ENCODE results near the gene DENND1A. TPM values are rescaled to one million over a fixed set of nuclear protein-coding genes. Genes with fewer than 3 reads are reported as not detected.

Gene DENND1A
- total and polyA plus RNA-seq, 4 donors, result 13.4 to 30.5 (median 28.3) TPM

DNA sequence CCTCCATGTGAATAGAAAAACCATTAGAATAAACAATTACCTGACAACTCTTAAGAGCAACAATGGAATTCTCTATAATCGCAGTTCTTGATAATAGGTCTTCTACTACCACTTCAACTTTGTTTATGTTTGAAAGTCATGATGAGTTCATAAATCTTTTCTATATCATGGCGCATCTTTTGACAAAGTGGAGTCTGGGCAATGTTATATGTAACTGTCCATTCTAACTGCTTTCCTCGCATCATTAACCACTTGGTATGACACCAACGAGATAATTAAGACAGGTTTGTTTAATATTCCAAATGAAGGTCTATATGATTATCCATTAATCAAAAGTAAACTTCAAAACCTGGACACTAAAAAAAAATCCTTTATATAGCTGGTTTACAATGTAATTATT is 272.0 kb downstream of the DENND1A start:
- Histone ChIP-seq H3K36me3 (ENCODE audit: control insufficient read depth, insufficient read depth, low read length) (no peaks in the 10 kb centered on the region), H3K9me3 (ENCODE audit: control insufficient read depth, insufficient read depth, low read length) (peaks cover 3% of the 10 kb centered on the region), H3K27me3 (ENCODE audit: control insufficient read depth, insufficient read depth, low read length) (no peaks in the 10 kb centered on the region), H3K27ac (ENCODE audit: low read depth, low read length) (no peak overlapping the region), H3K4me1 (ENCODE audit: control insufficient read depth, insufficient read depth, low read length) (no peaks in the 10 kb centered on the region), H3K4me3 (ENCODE audit: low read depth, low read length) (no peak overlapping the region)
- no peak for DNase-seq (ENCODE audit: low read depth in 4 of 6, low spot score in 6 of 6)
- WGBS (ENCODE audit: insufficient coverage), result no CpG with 5 or more reads among the region's 4 CpGs

DNA sequence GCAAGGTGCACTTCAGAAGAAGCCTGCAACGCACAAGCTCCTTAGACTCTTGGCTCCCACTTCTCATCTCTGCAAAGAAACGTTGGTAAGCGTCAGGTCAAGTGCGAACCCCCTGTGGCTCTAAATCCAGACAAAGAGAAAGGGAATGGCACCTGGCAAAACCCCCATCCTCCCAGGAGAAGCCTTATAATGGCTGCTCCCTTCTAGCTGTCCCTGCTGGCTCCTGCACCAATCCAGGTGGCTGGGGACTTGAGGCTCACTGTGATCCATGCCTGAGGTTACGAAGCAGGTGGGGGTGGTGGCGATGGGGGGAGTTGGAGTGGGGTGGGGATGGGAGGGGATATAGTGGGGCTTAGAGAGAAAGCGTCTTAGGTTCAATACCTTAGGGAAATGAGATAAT is 272.8 kb downstream of the DENND1A start:
- Histone ChIP-seq H3K4me1 (ENCODE audit: control insufficient read depth, insufficient read depth, low read length) (no peaks in the 10 kb centered on the region), H3K27me3 (ENCODE audit: control insufficient read depth, insufficient read depth, low read length) (no peaks in the 10 kb centered on the region), H3K4me3 (ENCODE audit: low read depth, low read length) (no peak overlapping the region), H3K36me3 (ENCODE audit: control insufficient read depth, insufficient read depth, low read length) (no peaks in the 10 kb centered on the region), H3K27ac (ENCODE audit: low read depth, low read length) (no peak overlapping the region), H3K9me3 (ENCODE audit: control insufficient read depth, insufficient read depth, low read length) (peaks cover 2% of the 10 kb centered on the region)
- DNase-seq (ENCODE audit: low read depth in 4 of 6, low spot score in 6 of 6), result no peak
- WGBS (ENCODE audit: insufficient coverage), result 57% methylated on average over 3 of the region's 7 CpGs

DNA sequence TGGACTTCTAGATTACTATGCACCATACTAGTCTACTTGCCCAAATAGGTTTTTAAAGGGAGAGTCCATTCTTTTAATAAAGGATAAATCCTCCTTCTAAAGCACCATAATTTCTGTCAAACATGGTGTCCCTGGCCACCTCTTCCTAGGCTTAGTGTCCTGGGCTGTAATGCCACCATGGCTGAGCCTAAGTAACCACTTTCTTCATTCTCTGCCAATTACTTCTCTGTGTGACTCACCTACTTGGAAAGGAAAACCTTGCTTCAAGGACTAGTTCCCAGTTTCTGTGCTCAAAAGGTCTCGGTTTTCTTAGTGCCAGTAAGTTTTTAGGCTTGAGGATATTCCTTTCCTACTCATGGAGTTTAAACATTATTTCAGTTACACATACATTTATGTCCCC is 273.4 kb downstream of the DENND1A start:
- Histone ChIP-seq H3K9me3 (ENCODE audit: control insufficient read depth, insufficient read depth, low read length) (no peaks in the 10 kb centered on the region), H3K4me3 (ENCODE audit: low read depth, low read length) (no peak overlapping the region), H3K36me3 (ENCODE audit: control insufficient read depth, insufficient read depth, low read length) (no peaks in the 10 kb centered on the region), H3K27me3 (ENCODE audit: control insufficient read depth, insufficient read depth, low read length) (no peaks in the 10 kb centered on the region), H3K27ac (ENCODE audit: low read depth, low read length) (no peak overlapping the region), H3K4me1 (ENCODE audit: control insufficient read depth, insufficient read depth, low read length) (no peaks in the 10 kb centered on the region)
- DNase-seq (ENCODE audit: low read depth in 4 of 6, low spot score in 6 of 6), result no peak
- no CpG with 5 or more reads among the region's 1 CpG for WGBS (ENCODE audit: insufficient coverage)

DNA sequence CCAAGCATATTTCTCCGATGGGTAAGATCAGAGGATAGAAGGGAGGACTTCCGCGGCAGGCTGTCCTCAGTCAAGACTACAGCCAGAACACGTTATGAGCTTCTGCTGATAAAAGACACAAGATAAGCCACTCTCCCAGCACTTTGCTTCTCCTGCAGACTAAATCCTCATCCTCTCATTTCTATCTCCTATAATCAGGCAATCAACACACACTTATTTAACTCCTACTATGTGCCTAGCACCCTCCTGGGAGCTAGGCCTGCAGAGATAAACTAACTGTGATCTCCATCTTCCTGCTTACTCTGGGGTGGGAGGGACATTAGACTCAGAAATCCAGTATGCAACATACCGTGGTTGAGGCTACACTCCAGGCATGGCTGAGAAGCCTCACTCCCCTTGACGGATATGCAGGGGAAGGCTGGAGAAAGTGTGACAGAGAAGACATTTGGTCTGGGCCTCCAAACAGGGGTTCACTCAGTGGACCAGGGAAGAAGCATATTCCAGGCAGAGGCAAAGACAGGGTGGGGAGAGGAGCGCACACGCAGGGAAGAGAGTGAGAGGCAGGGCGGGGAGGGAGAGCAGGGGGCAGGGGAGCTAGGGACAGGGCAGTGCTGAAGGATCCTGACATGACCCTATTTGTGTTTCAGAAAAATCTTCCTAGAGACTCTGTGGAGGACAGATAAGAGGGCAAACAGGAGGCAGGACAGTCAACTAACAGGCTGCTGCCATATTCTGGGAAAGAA is 274.1 kb downstream of the DENND1A start:
- DNase-seq (ENCODE audit: low read depth in 4 of 6, low spot score in 6 of 6), result no peak
- 94% methylated on average over 9 of the region's 9 CpGs for WGBS (ENCODE audit: insufficient coverage)
- Histone ChIP-seq H3K27ac (ENCODE audit: low read depth, low read length) (no peak overlapping the region), H3K4me3 (ENCODE audit: low read depth, low read length) (no peak overlapping the region), H3K4me1 (ENCODE audit: control insufficient read depth, insufficient read depth, low read length) (no peaks in the 10 kb centered on the region), H3K36me3 (ENCODE audit: control insufficient read depth, insufficient read depth, low read length) (no peaks in the 10 kb centered on the region), H3K9me3 (ENCODE audit: control insufficient read depth, insufficient read depth, low read length) (no peaks in the 10 kb centered on the region), H3K27me3 (ENCODE audit: control insufficient read depth, insufficient read depth, low read length) (no peaks in the 10 kb centered on the region)

DNA sequence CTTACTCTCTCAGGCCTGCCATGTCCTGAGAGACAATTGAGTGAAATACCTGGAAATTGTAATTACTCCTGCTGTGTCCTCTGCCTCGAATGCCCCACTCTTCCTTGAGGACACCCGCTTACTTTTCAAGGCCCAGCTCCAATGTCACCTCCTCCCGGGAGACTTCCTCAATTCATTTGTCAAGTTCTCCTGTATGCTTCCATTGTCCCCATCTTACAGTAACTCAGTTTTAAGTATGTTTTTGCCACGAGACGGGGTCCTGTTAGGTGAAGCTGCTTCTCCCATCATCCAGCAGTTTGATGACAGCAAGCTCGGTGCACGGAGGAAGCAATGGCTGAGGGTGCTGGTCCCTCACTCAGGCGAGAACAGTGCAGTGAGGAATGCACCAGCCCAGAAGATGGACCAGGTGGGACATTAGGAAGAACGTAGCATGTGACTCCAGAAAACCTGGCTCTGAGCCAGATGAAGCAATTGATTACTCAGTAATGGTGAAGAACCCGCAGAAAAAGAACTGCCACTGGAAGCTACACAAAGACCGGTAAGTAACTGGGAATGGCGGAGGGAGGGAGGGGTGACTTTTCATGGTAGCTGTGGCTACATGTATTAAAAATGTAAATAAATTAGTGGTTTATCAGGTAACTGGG is 274.8 kb downstream of the DENND1A start:
- Histone ChIP-seq H3K27ac (ENCODE audit: low read depth, low read length) (no peak overlapping the region), H3K27me3 (ENCODE audit: control insufficient read depth, insufficient read depth, low read length) (no peaks in the 10 kb centered on the region), H3K9me3 (ENCODE audit: control insufficient read depth, insufficient read depth, low read length) (no peaks in the 10 kb centered on the region), H3K4me3 (ENCODE audit: low read depth, low read length) (no peak overlapping the region), H3K4me1 (ENCODE audit: control insufficient read depth, insufficient read depth, low read length) (no peaks in the 10 kb centered on the region), H3K36me3 (ENCODE audit: control insufficient read depth, insufficient read depth, low read length) (no peaks in the 10 kb centered on the region)
- 89% methylated on average over 12 of the region's 12 CpGs for WGBS (ENCODE audit: insufficient coverage)
- DNase-seq (ENCODE audit: low read depth in 4 of 6, low spot score in 6 of 6), result no peak

DNA sequence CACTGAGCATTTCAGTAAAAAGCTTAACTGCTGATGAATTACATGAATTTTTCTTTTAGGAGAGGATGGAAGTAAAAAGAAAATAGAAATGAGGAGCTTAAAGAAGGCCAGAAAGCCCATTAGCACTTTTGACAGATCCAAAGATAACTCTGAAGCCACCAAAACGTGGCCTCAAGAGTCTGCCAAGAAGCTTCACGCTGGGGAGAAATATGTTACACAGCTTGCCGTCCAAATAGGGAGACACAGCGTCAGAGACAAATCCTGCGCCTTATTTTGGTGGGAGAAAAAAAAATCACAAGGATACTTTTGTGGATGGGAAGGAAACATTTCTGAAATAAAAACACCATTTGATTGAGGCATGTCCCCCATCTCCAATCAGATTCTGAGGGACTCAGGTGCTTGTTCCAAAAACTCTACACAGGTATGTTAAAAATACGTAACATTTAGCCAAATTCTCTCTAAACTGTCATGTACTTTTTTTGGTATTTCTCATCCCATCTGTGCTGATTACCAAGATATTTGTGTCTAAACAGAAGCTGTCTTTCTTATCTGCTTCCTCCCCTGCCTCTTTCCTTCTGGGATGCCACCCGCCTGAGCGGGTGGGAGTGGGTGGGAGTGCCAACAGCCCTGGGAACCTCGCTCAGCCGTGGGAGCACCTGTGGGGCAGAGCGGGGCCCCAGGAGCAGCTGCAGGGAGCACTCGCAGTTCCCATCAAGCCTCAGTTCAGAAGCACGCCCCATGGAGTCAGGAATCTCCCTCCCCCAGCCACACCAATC is 275.5 kb downstream of the DENND1A start:
- H3K4me3 ChIP-seq (ENCODE audit: low read depth, low read length), result no peak overlapping the region

DNA sequence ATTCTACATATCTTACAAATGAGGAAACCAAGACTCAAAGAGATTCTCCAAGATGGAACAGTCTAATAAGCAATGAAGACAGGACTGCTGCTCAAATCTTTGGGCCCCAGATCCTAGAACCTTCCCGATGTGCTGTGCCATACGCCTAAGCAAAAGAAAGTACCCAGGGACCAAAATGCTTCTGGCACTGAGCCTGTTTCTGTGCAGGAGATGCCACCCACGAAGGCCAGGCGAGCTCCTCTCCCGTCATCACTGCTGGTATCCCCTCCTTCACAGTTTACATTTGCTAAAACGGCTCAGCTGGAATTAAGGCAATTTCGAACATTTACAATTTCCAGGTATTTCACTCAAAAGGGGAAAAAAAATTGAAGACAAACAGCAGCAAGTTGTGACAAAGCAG is 277.5 kb downstream of the DENND1A start:
- DNase-seq (ENCODE audit: low read depth in 4 of 6, low spot score in 6 of 6), result no peak
- Histone ChIP-seq H3K36me3 (ENCODE audit: control insufficient read depth, insufficient read depth, low read length) (no peaks in the 10 kb centered on the region), H3K27me3 (ENCODE audit: control insufficient read depth, insufficient read depth, low read length) (no peaks in the 10 kb centered on the region), H3K9me3 (ENCODE audit: control insufficient read depth, insufficient read depth, low read length) (no peaks in the 10 kb centered on the region), H3K4me3 (ENCODE audit: low read depth, low read length) (no peak overlapping the region), H3K4me1 (ENCODE audit: control insufficient read depth, insufficient read depth, low read length) (no peaks in the 10 kb centered on the region), H3K27ac (ENCODE audit: low read depth, low read length) (no peak overlapping the region)
- 62% methylated on average over 5 of the region's 7 CpGs for WGBS (ENCODE audit: insufficient coverage)

More for the DNA sequence above, 275.5 kb downstream of the DENND1A start:
- peak in 1 of 6 donors; percentile 91 for DNase-seq (ENCODE audit: low read depth in 4 of 6, low spot score in 6 of 6)
- Histone ChIP-seq H3K4me1 (ENCODE audit: control insufficient read depth, insufficient read depth, low read length) (no peaks in the 10 kb centered on the region), H3K27ac (ENCODE audit: low read depth, low read length) (no peak overlapping the region), H3K9me3 (ENCODE audit: control insufficient read depth, insufficient read depth, low read length) (no peaks in the 10 kb centered on the region), H3K36me3 (ENCODE audit: control insufficient read depth, insufficient read depth, low read length) (no peaks in the 10 kb centered on the region), H3K27me3 (ENCODE audit: control insufficient read depth, insufficient read depth, low read length) (no peaks in the 10 kb centered on the region)
- 76% methylated on average over 3 of the region's 13 CpGs for WGBS (ENCODE audit: insufficient coverage)

DNA sequence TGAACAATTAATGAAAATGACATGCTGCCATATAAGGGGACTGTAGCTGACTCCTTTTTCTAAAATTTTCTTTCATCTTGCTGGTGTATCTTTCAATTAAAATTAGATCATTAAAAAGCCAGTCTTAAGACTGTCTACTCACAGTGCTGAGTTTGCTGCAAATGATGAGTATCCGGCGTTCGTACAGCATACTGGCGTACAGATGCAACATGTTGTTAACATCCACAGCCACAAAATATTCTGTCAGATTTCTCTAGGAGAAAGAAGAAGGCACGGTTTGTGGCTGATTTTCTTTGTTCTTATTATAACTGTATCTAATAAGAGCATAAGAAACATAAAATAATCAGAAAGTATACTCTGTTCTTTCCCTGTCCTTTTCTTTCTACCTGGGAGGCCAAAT is 278.1 kb downstream of the DENND1A start:
- no peaks in the 10 kb centered on the region for H3K36me3 ChIP-seq (ENCODE audit: control insufficient read depth, insufficient read depth, low read length)
- H3K27me3 ChIP-seq (ENCODE audit: control insufficient read depth, insufficient read depth, low read length), result no peaks in the 10 kb centered on the region
- H3K4me3 ChIP-seq (ENCODE audit: low read depth, low read length), result no peak overlapping the region
- no peak overlapping the region for H3K27ac ChIP-seq (ENCODE audit: low read depth, low read length)
- no peaks in the 10 kb centered on the region for H3K4me1 ChIP-seq (ENCODE audit: control insufficient read depth, insufficient read depth, low read length)
- H3K9me3 ChIP-seq (ENCODE audit: control insufficient read depth, insufficient read depth, low read length), result no peaks in the 10 kb centered on the region
- no peak for DNase-seq (ENCODE audit: low read depth in 4 of 6, low spot score in 6 of 6)
- no CpG with 5 or more reads among the region's 5 CpGs for WGBS (ENCODE audit: insufficient coverage)

DNA sequence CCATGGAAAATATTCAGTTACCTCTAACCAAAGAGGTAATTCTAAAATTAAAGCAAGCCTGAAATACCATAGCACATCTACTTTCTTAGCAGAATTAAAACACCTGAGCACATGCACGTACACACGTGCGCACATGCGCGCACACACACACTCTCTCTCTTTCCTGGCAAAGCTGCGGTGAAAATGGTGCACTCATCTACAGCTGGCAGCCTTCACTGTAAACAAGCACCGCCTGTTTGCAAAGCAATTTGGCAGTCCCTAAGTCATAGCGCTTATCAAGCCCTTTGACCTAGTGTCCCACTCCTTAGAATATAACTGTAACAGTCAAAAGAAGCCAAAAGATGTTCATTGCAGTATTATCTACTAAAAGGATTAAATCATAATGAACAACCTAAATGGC is 278.7 kb downstream of the DENND1A start:
- H3K4me3 ChIP-seq (ENCODE audit: low read depth, low read length), result no peak overlapping the region
- no peaks in the 10 kb centered on the region for H3K36me3 ChIP-seq (ENCODE audit: control insufficient read depth, insufficient read depth, low read length)
- WGBS (ENCODE audit: insufficient coverage), result 96% methylated on average over 6 of the region's 8 CpGs
- H3K9me3 ChIP-seq (ENCODE audit: control insufficient read depth, insufficient read depth, low read length), result peaks cover 2% of the 10 kb centered on the region
- no peak for DNase-seq (ENCODE audit: low read depth in 4 of 6, low spot score in 6 of 6)
- H3K27me3 ChIP-seq (ENCODE audit: control insufficient read depth, insufficient read depth, low read length), result no peaks in the 10 kb centered on the region
- H3K4me1 ChIP-seq (ENCODE audit: control insufficient read depth, insufficient read depth, low read length), result no peaks in the 10 kb centered on the region
- H3K27ac ChIP-seq (ENCODE audit: low read depth, low read length), result no peak overlapping the region

Data from spinal cord (tissue), 10 donors.